Esophagus muscularis mucosa (tissue), 4 donors: Measurements from ENCODE around the gene DSCAM. TPM values are rescaled to one million over a fixed set of nuclear protein-coding genes. Genes with fewer than 3 reads are reported as not detected.
"Not testable (repeated sequence)": the region's sequence is repeated elsewhere in the genome, so short reads cannot be mapped to it uniquely, and the experiment has no call there.

ENCODE experiments used
- DNase-seq: peaks from one replicate; pipeline ENCODE4 v3.0.0-alpha.2; 2017; ENCODE audit errors: extremely low spot score
- H3K27ac ChIP-seq, 4 donors: fragments of 200-600 bp; sonication (generic); replicated peaks in 1 of 4; 1 replicate in 3 of 4; 2 replicates in 1 of 4; pipeline ENCODE4 v1.5.1; 2016 to 2019; ENCODE audit warnings: mild to moderate bottlenecking in 1 of 4
- H3K27me3 ChIP-seq, 4 donors: fragments of 200-600 bp; sonication (generic); one replicate each; pipeline versions ENCODE4 v1.5.1 to v1.6.0; 2016 to 2019
- H3K36me3 ChIP-seq, 4 donors: fragments of 200-600 bp; sonication (generic); one replicate each; pipeline ENCODE4 v1.5.1; 2016 to 2019
- H3K4me1 ChIP-seq, 4 donors: fragments of 200-600 bp; sonication (generic); one replicate each; pipeline ENCODE4 v1.5.1; 2016 to 2019
- H3K4me3 ChIP-seq, 4 donors: fragments of 200-600 bp; sonication (generic); 1 replicate in 2 of 4; 2 replicates in 2 of 4; pipeline ENCODE4 v1.5.1; 2016 to 2019; ENCODE audit warnings: mild to moderate bottlenecking in 4 of 4, moderate library complexity in 1 of 4
- H3K9me3 ChIP-seq, 4 donors: fragments of 200-600 bp; sonication (generic); 1 replicate in 3 of 4; 2 replicates in 1 of 4; pipeline ENCODE4 v1.5.1; 2016 to 2019
- CTCF ChIP-seq, 3 experiments: fragments of 200-600 bp in 2 of 3; fragments of 450-650 bp in 1 of 3; sonication (generic) in 2 of 3; IDR thresholded peaks; one replicate each; pipeline ENCODE4 v1.5.1; 2017 to 2019; ENCODE audit warnings: antibody characterized with exemption in 3 of 3, mild to moderate bottlenecking in 2 of 3, moderate library complexity in 1 of 3
- EP300 ChIP-seq: sonication (generic); formaldehyde crosslinking; IDR thresholded peaks from one replicate; pipeline ENCODE4 v1.6.1; 2017; ENCODE audit warnings: antibody characterized with exemption
- POLR2A ChIP-seq: fragments of 450-650 bp; IDR thresholded peaks from one replicate; pipeline ENCODE4 v1.6.1; 2017; ENCODE audit warnings: antibody characterized with exemption, moderate library complexity, mild to moderate bottlenecking, low read depth
- POLR2AphosphoS5 ChIP-seq, 2 donors: sonication (generic); formaldehyde crosslinking; IDR thresholded peaks; one replicate each; pipeline ENCODE4 v1.6.1; 2017; ENCODE audit warnings: antibody characterized with exemption in 2 of 2
- WGBS: methylation state at CpG from one replicate; pipeline ENCODE4 v1.1.5; 2018; 5-methylcytosine and 5-hydroxymethylcytosine counted together
- intact Hi-C: fragments of 100-400 bp; cut with DNase I; formaldehyde crosslinking; loops from one replicate; pipeline ENCODE4 v1.15.1; 2023
- total RNA-seq, 4 donors: library from RNA; depleted of rRNA; stranded (reverse); fragments of >200 nt; gene quantifications; one replicate each; pipeline versions ENCODE4 v1.1.0 to v1.2.1, GENCODE V29; 2016

Gene DSCAM
- total RNA-seq, 4 donors from 2014 or later, result 0.06 to 0.42 (median 0.17) TPM; not detected in 1

- no peak for DNase-seq
- Histone ChIP-seq H3K27ac (no peak overlapping the region), H3K4me1 (peaks cover 0 to 21% (median 17%) of the 10 kb centered on the region in 4 donors), H3K36me3 (no peaks in the 10 kb centered on the region), H3K9me3 (no peaks in the 10 kb centered on the region), H3K4me3 (no peak overlapping the region), H3K27me3 (no peaks in the 10 kb centered on the region)
- WGBS, result 83% methylated on average over 4 of the region's 4 CpGs
- intact Hi-C loops, result loop anchor here (10.0 kb wide), 1 partner anchor 89 kb away; no protein-coding TSS in a partner anchor
- no peak for TF ChIP-seq POLR2AphosphoS5 (IDR thresholded peaks at IDR 0.05)
- TF ChIP-seq CTCF (IDR thresholded peaks at IDR 0.05), result no peak
- no peak for TF ChIP-seq EP300
- TF ChIP-seq POLR2A, result no peak
Observed at GRCh38 chr21:40043423-40043822, 803.5 kb downstream of the DSCAM start.

- no peak for DNase-seq
- Histone ChIP-seq H3K36me3 (no peaks in the 10 kb centered on the region), H3K9me3 (no peaks in the 10 kb centered on the region), H3K4me1 (peaks cover 0 to 2% (median 0%) of the 10 kb centered on the region in 4 donors), H3K27me3 (no peaks in the 10 kb centered on the region), H3K4me3 (no peak overlapping the region), H3K27ac (no peak overlapping the region)
- TF ChIP-seq CTCF (IDR thresholded peaks at IDR 0.05) (no peak), EP300 (no peak), POLR2A (no peak), POLR2AphosphoS5 (IDR thresholded peaks at IDR 0.05) (no peak)
- intact Hi-C loops, result loop anchor here (10.0 kb wide), 1 partner anchor 87 kb away; no protein-coding TSS in a partner anchor
- 87% methylated on average over 6 of the region's 6 CpGs for WGBS
Observed at GRCh38 chr21:40041446-40041845, 805.5 kb downstream of the DSCAM start.

GRCh38 chr21:40033156-40033782 lies 813.7 kb downstream of the DSCAM start:
- H3K4me3 ChIP-seq, H3K27ac ChIP-seq, H3K27me3 ChIP-seq, H3K4me1 ChIP-seq, DNase-seq, H3K36me3 ChIP-seq, H3K9me3 ChIP-seq, intact Hi-C loops: not testable (repeated sequence)
- WGBS, result 88% methylated on average over 21 of the region's 25 CpGs

- WGBS, result 93% methylated on average over 6 of the region's 6 CpGs
- intact Hi-C loops, result no loop called here
- H3K36me3 ChIP-seq, result no peaks in the 10 kb centered on the region
Observed at GRCh38 chr21:40029888-40030287, 817.1 kb downstream of the DSCAM start.

GRCh38 chr21:40028393-40028792 lies 818.6 kb downstream of the DSCAM start:
- 90% methylated on average over 10 of the region's 19 CpGs for WGBS

More at GRCh38 chr21:40029888-40030287, 817.1 kb downstream of the DSCAM start:
- Histone ChIP-seq H3K9me3 (no peaks in the 10 kb centered on the region), H3K4me3 (no peak overlapping the region), H3K27ac (no peak overlapping the region), H3K4me1 (no peaks in the 10 kb centered on the region), H3K27me3 (no peaks in the 10 kb centered on the region)
- TF ChIP-seq POLR2AphosphoS5 (IDR thresholded peaks at IDR 0.05) (no peak), CTCF (IDR thresholded peaks at IDR 0.05) (no peak), POLR2A (no peak), EP300 (no peak)
- DNase-seq, result no peak

More at GRCh38 chr21:40028393-40028792, 818.6 kb downstream of the DSCAM start:
- DNase-seq, H3K4me1 ChIP-seq, H3K4me3 ChIP-seq, H3K9me3 ChIP-seq, H3K27me3 ChIP-seq, H3K27ac ChIP-seq, H3K36me3 ChIP-seq, intact Hi-C loops: not testable (repeated sequence)
